ENCODE measurements around the gene CD44. TPM values are rescaled to one million over a fixed set of nuclear protein-coding genes. Genes with fewer than 3 reads are reported as not detected.

CD44 gene
- total RNA-seq, 1 experiment from 2014 or later: 6.1 TPM

GRCh38 chr11:35151683-35152280 lies 12.8 kb downstream of the CD44 start:
- Histone ChIP-seq H2BK15ac (ENCODE audit: low read depth, low read length) (no peak overlapping the region), H3K18ac (ENCODE audit: insufficient read length, low read depth, low read length) (no peak overlapping the region), H3K14ac (ENCODE audit: insufficient read depth, low read length) (no peak overlapping the region), H3K79me1 (ENCODE audit: insufficient read depth, low read depth, low read length, poor library complexity, severe bottlenecking) (no peaks in the 10 kb centered on the region), H3K4me1 (ENCODE audit: insufficient read depth, low read length) (peaks cover 8% of the 10 kb centered on the region; the same call in 1 of the 2 replicates), H4K91ac (ENCODE audit: insufficient read length, low read depth, low read length) (no peak overlapping the region), H3K56ac (ENCODE audit: insufficient read length, low read depth, low read length) (no peak overlapping the region), H2AFZ (ENCODE audit: low read length) (no peak overlapping the region), H4K5ac (ENCODE audit: insufficient read length, low read depth, low read length) (no peak overlapping the region), H3K23me2 (ENCODE audit: insufficient read length, low read depth, low read length, poor library complexity, severe bottlenecking) (no peaks in the 10 kb centered on the region), H3K4ac (ENCODE audit: low read depth, low read length) (no peak overlapping the region), H4K8ac (replicated peaks; ENCODE audit: insufficient read length, low read depth, low read length) (no peak overlapping the region), H4K20me1 (ENCODE audit: control insufficient read depth, insufficient read depth, insufficient read length) (no peaks in the 10 kb centered on the region), H2AK5ac (ENCODE audit: insufficient read length, low read length) (no peak overlapping the region), H2BK20ac (ENCODE audit: low read depth, low read length, poor library complexity, severe bottlenecking) (no peak overlapping the region), H2BK12ac (ENCODE audit: insufficient read length, low read depth, low read length) (no peak overlapping the region), H3K23ac (ENCODE audit: insufficient read length, low read depth, low read length) (no peak overlapping the region), H3K4me2 (ENCODE audit: insufficient read depth, insufficient read length, low read length) (peak overlapping the region; percentile 7), H2BK5ac (ENCODE audit: insufficient read length, low read length) (no peak overlapping the region), H3K27ac (ENCODE audit: insufficient read length, low read depth, low read length) (no peak overlapping the region), H3K9me3 (ENCODE audit: control insufficient read depth, low read depth, low read length) (no peaks in the 10 kb centered on the region), H3K27me3 (ENCODE audit: insufficient read depth, low read length) (no peaks in the 10 kb centered on the region), H3T11ph (ENCODE audit: low read length) (no peak overlapping the region), H3K79me2 (ENCODE audit: insufficient read depth, low read length) (no peaks in the 10 kb centered on the region), H2BK120ac (ENCODE audit: low read depth, low read length, poor library complexity, severe bottlenecking) (no peak overlapping the region), H3K9ac (ENCODE audit: extremely low read depth, insufficient read length, low read length) (no peak overlapping the region)
- no peak overlapping the region for H3K27ac Mint-ChIP-seq
- H3K9me3 Mint-ChIP-seq: no peaks in the 10 kb centered on the region
- peaks cover 10% of the 10 kb centered on the region for H3K27me3 Mint-ChIP-seq (ENCODE audit: low read depth)
- peaks cover 25% of the 10 kb centered on the region in 2 experiments for H3K4me1 Mint-ChIP-seq
- peak; percentile 72 for DNase-seq
- H3K4me3 Mint-ChIP-seq: no peak overlapping the region; a peak in 1 of 5 replicates
- WGBS (ENCODE audit: extremely low coverage, insufficient read length, low lambda C conversion rate): no CpG with 5 or more reads among the region's 3 CpGs
- no peak for TF ChIP-seq CTCF (conservative IDR thresholded peaks at IDR 0.05)
- no peaks in the 10 kb centered on the region; a peak in 1 of 7 replicates for H3K36me3 Mint-ChIP-seq (ENCODE audit: insufficient read depth in 1 of 3, low read depth in 3 of 3)
